Measurements from ENCODE around the gene IL5.
A peak's percentile ranks its signal among the peaks of the same experiment; 100 is the strongest.
"Not testable (repeated sequence)": the region's sequence is repeated elsewhere in the genome, so short reads cannot be mapped to it uniquely, and the experiment has no call there.

IL5 gene

DNA sequence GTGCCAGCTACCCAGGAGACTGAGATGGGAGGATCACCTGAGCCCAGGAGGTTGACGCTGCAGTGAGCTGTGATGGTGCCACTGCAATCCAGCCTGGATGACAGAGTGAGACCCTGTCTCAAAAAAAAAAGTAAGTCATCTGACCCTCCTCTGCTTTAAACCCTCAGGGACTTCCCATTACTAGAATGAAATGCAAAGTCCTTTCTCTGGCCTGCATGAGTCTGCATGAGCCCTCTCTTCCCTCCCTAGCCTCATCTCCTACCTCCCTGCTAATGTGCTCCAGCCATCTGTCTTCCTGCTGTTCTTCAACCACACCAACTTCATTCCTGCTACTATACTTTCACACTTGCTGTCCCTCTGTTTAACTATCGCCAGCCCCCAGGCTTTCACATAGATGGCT lies 15.3 kb downstream of the IL5 start:
- no peak overlapping the region for H3K27ac ChIP-seq
- H3K9me3 ChIP-seq = no peaks in the 10 kb centered on the region
- H3K27me3 ChIP-seq = peaks cover 23% of the 10 kb centered on the region
- TF ChIP-seq, protein P1, sequence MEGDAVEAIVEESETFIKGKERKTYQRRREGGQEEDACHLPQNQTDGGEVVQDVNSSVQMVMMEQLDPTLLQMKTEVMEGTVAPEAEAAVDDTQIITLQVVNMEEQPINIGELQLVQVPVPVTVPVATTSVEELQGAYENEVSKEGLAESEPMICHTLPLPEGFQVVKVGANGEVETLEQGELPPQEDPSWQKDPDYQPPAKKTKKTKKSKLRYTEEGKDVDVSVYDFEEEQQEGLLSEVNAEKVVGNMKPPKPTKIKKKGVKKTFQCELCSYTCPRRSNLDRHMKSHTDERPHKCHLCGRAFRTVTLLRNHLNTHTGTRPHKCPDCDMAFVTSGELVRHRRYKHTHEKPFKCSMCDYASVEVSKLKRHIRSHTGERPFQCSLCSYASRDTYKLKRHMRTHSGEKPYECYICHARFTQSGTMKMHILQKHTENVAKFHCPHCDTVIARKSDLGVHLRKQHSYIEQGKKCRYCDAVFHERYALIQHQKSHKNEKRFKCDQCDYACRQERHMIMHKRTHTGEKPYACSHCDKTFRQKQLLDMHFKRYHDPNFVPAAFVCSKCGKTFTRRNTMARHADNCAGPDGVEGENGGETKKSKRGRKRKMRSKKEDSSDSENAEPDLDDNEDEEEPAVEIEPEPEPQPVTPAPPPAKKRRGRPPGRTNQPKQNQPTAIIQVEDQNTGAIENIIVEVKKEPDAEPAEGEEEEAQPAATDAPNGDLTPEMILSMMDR (IDR thresholded peaks at IDR 0.05) = no peak
- H3K36me3 ChIP-seq = no peaks in the 10 kb centered on the region
- H3K4me1 ChIP-seq (ENCODE audit: control insufficient read depth in 1 of 2, insufficient read depth in 1 of 2, low read depth in 1 of 2, low read length in 1 of 2) = peaks cover 0 to 3% of the 10 kb centered on the region in 2 experiments
- no peak overlapping the region for H3K4me3 ChIP-seq (ENCODE audit: low read depth in 1 of 2, low read length in 1 of 2)

GRCh38 chr5:132526974-132527564 lies 16.3 kb downstream of the IL5 start:
- Histone ChIP-seq H3K36me3 (no peaks in the 10 kb centered on the region), H3K4me3 (ENCODE audit: low read depth in 1 of 2, low read length in 1 of 2) (no peak overlapping the region), H3K4me1 (ENCODE audit: control insufficient read depth in 1 of 2, insufficient read depth in 1 of 2, low read depth in 1 of 2, low read length in 1 of 2) (peaks cover 0 to 3% of the 10 kb centered on the region in 2 experiments), H3K9me3 (no peaks in the 10 kb centered on the region), H3K27me3 (peaks cover 22% of the 10 kb centered on the region), H3K27ac (peak overlapping the region; percentile 1)
- TF ChIP-seq, protein P1 (IDR thresholded peaks at IDR 0.05) = no peak

DNA sequence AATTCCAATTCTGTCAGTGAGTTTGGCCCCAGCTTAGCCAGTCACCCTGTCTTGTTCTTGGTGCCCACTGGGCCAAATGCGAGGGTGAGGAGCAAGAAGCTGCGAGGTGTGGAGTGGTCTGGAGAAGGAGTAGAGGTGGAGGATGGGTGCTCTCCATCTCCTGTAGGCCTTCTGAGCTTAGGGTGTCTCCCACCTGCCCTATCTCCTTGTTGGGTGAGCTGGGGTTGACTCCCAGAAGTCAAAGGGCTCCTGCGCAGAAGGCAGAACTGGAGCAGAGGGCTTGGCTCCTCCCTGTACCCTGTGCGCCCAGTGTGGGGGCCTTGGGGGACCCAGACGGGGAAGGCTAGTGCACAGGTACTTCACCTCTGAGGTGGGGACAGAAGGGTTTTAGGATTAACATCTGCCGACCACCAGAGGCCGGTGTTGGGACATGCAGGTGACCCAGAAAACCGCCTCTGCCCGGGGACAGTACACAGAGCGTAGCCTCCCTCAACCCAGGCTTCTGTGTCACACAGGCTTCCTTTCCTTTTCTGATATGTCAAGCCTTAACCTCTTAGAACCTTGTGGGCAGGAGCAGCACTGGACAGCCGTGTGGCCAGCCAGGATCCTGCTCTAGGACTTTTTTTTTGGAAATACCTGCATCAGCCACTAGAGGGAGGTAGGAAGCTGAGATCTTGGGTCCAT lies 16.9 kb downstream of the IL5 start:
- TF ChIP-seq, protein P1 (IDR thresholded peaks at IDR 0.05) = peak; percentile 77
- Histone ChIP-seq H3K36me3 (no peaks in the 10 kb centered on the region), H3K27ac (no peak overlapping the region), H3K4me3 (ENCODE audit: low read depth in 1 of 2, low read length in 1 of 2) (no peak overlapping the region), H3K4me1 (ENCODE audit: control insufficient read depth in 1 of 2, insufficient read depth in 1 of 2, low read depth in 1 of 2, low read length in 1 of 2) (peaks cover 0 to 3% of the 10 kb centered on the region in 2 experiments), H3K27me3 (peaks cover 16% of the 10 kb centered on the region), H3K9me3 (no peaks in the 10 kb centered on the region)

- TF ChIP-seq, protein P1 (IDR thresholded peaks at IDR 0.05) = no peak
- peaks cover 0 to 3% of the 10 kb centered on the region in 2 experiments for H3K4me1 ChIP-seq (ENCODE audit: control insufficient read depth in 1 of 2, insufficient read depth in 1 of 2, low read depth in 1 of 2, low read length in 1 of 2)
- no peak overlapping the region for H3K4me3 ChIP-seq (ENCODE audit: low read depth in 1 of 2, low read length in 1 of 2)
- no peaks in the 10 kb centered on the region for H3K36me3 ChIP-seq
- no peaks in the 10 kb centered on the region for H3K9me3 ChIP-seq
- H3K27ac ChIP-seq = no peak overlapping the region
- H3K27me3 ChIP-seq = peaks cover 20% of the 10 kb centered on the region
These were observed 18.0 kb downstream of the IL5 start for GRCh38 chr5:132525299-132525724.

GRCh38 chr5:132524877-132525276 lies 18.4 kb downstream of the IL5 start:
- peaks cover 25% of the 10 kb centered on the region for H3K27me3 ChIP-seq
- not testable (repeated sequence) for H3K27ac ChIP-seq; H3K36me3 ChIP-seq; H3K4me1 ChIP-seq (ENCODE audit: control insufficient read depth in 1 of 2, insufficient read depth in 1 of 2, low read depth in 1 of 2, low read length in 1 of 2); H3K4me3 ChIP-seq (ENCODE audit: low read depth in 1 of 2, low read length in 1 of 2); H3K9me3 ChIP-seq

DNA sequence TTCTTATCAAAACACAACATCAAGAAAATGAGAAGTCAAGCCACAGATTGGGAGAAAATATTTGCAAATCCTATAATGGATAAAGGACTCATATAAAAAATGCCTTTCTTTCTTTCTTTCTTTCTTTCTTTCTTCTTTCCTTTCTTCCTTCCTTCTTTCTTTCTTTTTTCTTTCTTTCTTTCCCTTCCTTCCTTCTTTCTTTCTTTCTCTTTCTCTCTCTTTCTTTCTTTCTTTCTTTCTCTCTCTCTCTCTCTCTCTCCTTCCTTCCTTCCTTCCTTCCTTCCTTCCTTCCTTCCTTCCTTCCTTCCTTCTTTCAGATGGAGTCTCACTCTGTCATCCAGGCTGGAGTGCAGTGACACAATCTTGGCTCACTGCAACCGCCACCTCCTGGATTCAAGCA lies 21.3 kb downstream of the IL5 start:
- H3K27ac ChIP-seq; H3K9me3 ChIP-seq; H3K4me3 ChIP-seq (ENCODE audit: low read depth in 1 of 2, low read length in 1 of 2); H3K4me1 ChIP-seq (ENCODE audit: control insufficient read depth in 1 of 2, insufficient read depth in 1 of 2, low read depth in 1 of 2, low read length in 1 of 2); H3K36me3 ChIP-seq: not testable (repeated sequence)
- H3K27me3 ChIP-seq = peaks cover 12% of the 10 kb centered on the region

- H3K27ac ChIP-seq; H3K27me3 ChIP-seq; H3K36me3 ChIP-seq; H3K4me3 ChIP-seq (ENCODE audit: low read depth in 1 of 2, low read length in 1 of 2); H3K4me1 ChIP-seq (ENCODE audit: control insufficient read depth in 1 of 2, insufficient read depth in 1 of 2, low read depth in 1 of 2, low read length in 1 of 2); H3K9me3 ChIP-seq: not testable (repeated sequence)
These were observed 29.5 kb downstream of the IL5 start for GRCh38 chr5:132513618-132514336.
